Nasal cavity respiratory epithelium epithelial cell of viscerocranial mucosa (primary cell): Measurements from ENCODE around the gene FN3KRP. TPM values are rescaled to one million over a fixed set of nuclear protein-coding genes. Genes with fewer than 3 reads are reported as not detected.

Experiments
- total RNA-seq: library from RNA; depleted of rRNA; stranded (reverse); fragments of >200 nt; gene quantifications from 2 replicates; pipeline ENCODE4 v1.2.3, GENCODE V29; 2014

Gene FN3KRP, protein sequence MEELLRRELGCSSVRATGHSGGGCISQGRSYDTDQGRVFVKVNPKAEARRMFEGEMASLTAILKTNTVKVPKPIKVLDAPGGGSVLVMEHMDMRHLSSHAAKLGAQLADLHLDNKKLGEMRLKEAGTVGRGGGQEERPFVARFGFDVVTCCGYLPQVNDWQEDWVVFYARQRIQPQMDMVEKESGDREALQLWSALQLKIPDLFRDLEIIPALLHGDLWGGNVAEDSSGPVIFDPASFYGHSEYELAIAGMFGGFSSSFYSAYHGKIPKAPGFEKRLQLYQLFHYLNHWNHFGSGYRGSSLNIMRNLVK
- total RNA-seq, result 16.7 and 20.4 TPM in 2 replicates

GRCh38 chr17:82716203-82717010 is at the start of gene FN3KRP:
TSS of gene FN3KRP (plus strand) at chr17:82716706. CDS start at chr17:82716756, 50 bp downstream.

DNA sequence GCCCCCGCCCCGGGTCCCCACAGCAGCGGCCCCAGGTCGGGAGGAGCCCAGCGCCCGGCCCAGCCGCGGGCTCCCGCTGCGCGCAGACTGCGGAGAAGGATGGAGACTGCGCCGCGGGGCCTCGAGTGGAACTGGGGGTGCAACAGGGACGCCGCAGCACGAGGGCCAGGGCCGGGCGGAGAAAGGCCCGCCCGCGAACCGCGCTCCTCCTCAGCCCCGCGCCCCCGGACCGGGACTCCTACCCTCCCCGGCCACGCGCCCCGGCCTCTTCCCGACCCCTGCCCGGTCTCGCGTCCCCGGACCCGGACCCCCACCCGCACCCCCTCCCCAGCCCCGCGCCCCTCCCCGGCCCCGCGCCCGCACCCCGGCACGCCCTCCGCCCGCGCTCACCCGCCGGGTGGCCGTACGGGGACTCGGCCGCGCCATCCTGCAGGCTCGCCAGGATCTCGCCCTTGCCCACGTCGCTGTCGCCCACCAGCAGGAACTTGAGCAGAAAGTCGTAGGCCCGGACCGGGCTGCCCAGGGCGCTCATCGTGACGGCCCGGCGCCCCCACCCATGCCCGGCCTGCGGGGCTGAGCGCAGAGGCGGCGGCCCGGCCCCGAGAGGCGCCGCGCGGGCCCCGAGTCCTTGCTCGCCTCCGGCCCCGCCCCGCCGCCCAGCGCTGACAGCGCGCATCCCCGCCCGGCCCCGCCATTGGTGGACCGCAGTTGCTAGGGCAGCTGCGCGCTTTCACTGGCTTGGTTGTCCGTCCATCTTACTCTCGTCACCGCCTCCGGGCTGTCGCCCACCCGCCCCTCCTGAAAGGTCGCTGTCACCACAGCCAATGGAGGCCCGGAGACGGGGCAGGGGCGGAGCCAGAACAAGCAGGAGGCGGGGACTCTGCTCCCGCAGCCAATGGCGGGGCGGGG is 18.2 kb upstream of the FN3KRP start, which contains the start of gene RAB40B:
Gene RAB40B, minus strand, starts transcription at position 634 of the 909 bp plus-strand sequence. Its CDS starts 102 bp downstream, at position 532.

GRCh38 chr17:82734987-82735866 is 18.7 kb downstream of the FN3KRP start, which contains the start of gene FN3K:
TSS of gene FN3K (plus strand) at chr17:82735615. CDS start at chr17:82735637, 22 bp downstream.

DNA sequence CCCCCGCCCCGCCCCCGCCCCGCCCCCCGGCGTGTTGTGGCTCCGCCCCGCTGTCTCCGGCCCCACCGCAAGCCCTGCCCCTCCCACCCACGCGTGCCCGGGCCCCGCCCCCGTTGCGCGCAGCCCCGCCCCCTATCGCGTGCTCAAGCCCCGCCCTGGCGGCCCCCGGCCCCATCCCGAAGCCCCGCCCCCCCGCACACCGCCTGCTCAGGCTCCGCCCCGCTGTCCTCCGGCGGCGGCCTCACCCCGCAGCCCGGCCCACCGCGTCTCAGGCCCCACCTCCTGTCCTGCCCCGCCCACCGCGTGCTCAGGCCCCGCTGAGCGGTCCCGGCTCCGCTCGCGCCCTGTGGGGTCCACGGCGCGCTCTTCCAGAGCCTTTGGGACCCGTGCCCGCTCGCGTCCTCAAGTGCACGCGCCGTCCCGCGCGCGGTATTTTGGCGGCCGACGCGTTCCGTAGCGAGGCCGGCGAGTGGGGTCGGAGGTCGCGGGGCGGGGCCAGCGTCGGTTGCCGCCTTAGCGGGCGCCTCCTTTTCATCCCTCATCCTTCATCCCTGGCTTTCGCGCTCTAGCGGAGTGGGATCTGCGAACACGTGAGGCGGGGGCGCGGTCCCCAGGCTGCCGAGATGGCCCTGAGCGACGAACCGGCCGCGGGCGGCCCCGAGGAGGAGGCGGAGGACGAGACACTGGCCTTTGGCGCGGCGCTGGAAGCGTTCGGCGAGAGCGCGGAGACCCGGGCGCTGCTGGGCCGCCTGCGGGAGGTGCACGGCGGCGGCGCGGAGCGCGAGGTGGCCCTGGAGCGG is 35.3 kb downstream of the FN3KRP start, which contains the start of gene TBCD:
Gene TBCD, plus strand, starts transcription at position 495 of the 800 bp plus-strand sequence. Its CDS starts 129 bp downstream, at position 624.

Other genes with a start within 250 kb of the FN3KRP start
- 47.2 and 64.7 TPM in 2 replicates for gene FOXK2, start 197.0 kb upstream of the FN3KRP start, total RNA-seq
- gene WDR45B, start 68.3 kb upstream of the FN3KRP start, total RNA-seq, result 84.5 and 100 TPM in 2 replicates
- gene RAB40B, start 18.0 kb upstream of the FN3KRP start, total RNA-seq, result 2.7 and 7.7 TPM in 2 replicates
- 3.1 and 13.8 TPM in 2 replicates for gene FN3K, start 18.9 kb downstream of the FN3KRP start, total RNA-seq
- gene TBCD, start 35.4 kb downstream of the FN3KRP start, total RNA-seq, result 19.1 and 37.9 TPM in 2 replicates
- 10.6 and 32.6 TPM in 2 replicates for gene ZNF750, start 123.3 kb downstream of the FN3KRP start, total RNA-seq